ENCODE data around the gene ZBTB34.

GRCh38 chr9:126893079-126893478, 32.6 kb downstream of the ZBTB34 start:
- TF ChIP-seq, protein P1, sequence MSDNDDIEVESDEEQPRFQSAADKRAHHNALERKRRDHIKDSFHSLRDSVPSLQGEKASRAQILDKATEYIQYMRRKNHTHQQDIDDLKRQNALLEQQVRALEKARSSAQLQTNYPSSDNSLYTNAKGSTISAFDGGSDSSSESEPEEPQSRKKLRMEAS (IDR thresholded peaks at IDR 0.05), result no peak
- TF ChIP-seq CTCF (IDR thresholded peaks at IDR 0.05; ENCODE audit: low read depth, low read length, missing input control), result peak; percentile 7
